ENCODE results near the gene CXCL14.
A peak's percentile ranks its signal among the peaks of the same experiment; 100 is the strongest.

CXCL14 gene

DNA sequence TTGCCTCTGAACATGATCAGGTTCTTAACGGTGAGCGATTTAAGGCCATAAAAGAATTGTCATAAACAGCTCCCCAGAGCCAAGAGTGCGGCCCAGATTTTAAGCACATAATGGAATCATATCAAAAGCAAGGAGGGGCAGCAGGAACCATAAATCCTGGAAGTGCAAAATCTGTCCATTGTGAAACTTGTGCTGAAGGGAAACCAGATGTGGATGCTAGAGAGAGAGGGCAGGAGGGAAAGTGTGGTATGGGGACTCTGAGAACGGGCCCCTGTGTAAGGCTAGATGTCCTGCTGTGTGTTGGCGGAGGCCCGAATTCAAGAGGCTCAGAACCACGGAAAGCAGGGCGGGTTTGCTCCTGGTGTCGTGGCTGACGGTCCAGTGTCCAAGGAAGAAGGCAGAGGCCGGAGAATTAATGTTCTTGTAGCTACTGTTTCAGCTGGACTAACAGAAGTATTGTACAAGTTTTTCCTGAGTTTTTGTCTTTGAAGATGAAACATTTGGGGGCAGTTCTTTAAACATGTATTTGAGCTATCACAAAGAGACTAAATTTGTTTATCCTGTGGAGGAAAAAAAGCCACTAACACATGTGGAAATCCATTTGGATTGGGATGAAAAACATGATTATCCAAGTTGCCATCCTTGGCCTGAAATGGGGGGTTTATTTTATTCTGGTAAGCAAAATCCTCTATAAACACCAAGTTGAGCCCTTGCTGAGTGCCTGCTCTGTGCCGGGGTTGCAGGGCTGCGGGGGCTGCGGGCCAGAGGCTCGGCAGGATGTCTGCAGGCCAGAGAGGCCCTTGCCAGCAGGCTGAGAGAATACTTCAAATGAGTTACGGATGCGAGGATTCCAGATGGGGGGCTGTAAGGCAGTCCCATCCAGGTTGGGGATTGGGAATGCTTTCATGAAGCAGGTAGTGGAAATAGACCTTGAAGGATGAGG lies 9.2 kb upstream of the CXCL14 start:
- WGBS (ENCODE audit: extremely low coverage, insufficient coverage, insufficient read length): no CpG with 5 or more reads among the region's 17 CpGs
- no peak overlapping the region for H4K12ac ChIP-seq (ENCODE audit: low read depth, low read length)
- no peak overlapping the region for H4K8ac ChIP-seq (ENCODE audit: low read depth, low read length)
- no peak overlapping the region for H3K14ac ChIP-seq (ENCODE audit: low read length)
- peaks cover 2% of the 10 kb centered on the region for H3K9me3 ChIP-seq (ENCODE audit: insufficient read depth, low read depth, low read length)
- no peaks in the 10 kb centered on the region for H3K4me1 ChIP-seq (ENCODE audit: control insufficient read depth in 1 of 2, insufficient read depth in 2 of 2, low read length in 2 of 2)
- H3K27me3 ChIP-seq (ENCODE audit: insufficient read depth, low read length): peaks cover 3% of the 10 kb centered on the region
- H3K9ac ChIP-seq (ENCODE audit: low read length): no peak overlapping the region
- H2AK5ac ChIP-seq (ENCODE audit: low read length): no peak overlapping the region
- no peak overlapping the region for H4K91ac ChIP-seq (ENCODE audit: low read depth, low read length)
- DNase-seq: no peak
- no peak overlapping the region for H2BK5ac ChIP-seq (ENCODE audit: low read depth, low read length, poor library complexity)
- peaks cover 0 to 1% of the 10 kb centered on the region in 2 experiments for H3K36me3 ChIP-seq (ENCODE audit: control insufficient read depth in 1 of 2, insufficient read depth in 2 of 2, low read length in 2 of 2)
- H3K18ac ChIP-seq (ENCODE audit: low read length): no peak overlapping the region
- no peaks in the 10 kb centered on the region for H3K79me1 ChIP-seq (ENCODE audit: low read length)
- no peak overlapping the region for H2BK12ac ChIP-seq (ENCODE audit: low read length)
- H2BK120ac ChIP-seq (ENCODE audit: insufficient read depth, low read length, poor library complexity): no peak overlapping the region
- H3K4me3 ChIP-seq (ENCODE audit: low read depth, low read length): no peak overlapping the region
- no peaks in the 10 kb centered on the region for H3K79me2 ChIP-seq (ENCODE audit: control insufficient read depth, insufficient read depth, low read length, poor library complexity)
- no peak overlapping the region for H3K4me2 ChIP-seq (ENCODE audit: low read length)
- no peak overlapping the region for H2AFZ ChIP-seq (ENCODE audit: insufficient read depth, low read length, poor library complexity)
- no peak overlapping the region for H3K27ac ChIP-seq (ENCODE audit: low read depth, low read length)
- H3K23ac ChIP-seq (ENCODE audit: low read length): peak overlapping the region; percentile 25
- no peak overlapping the region for H3K4ac ChIP-seq (ENCODE audit: low read depth, low read length)

DNA sequence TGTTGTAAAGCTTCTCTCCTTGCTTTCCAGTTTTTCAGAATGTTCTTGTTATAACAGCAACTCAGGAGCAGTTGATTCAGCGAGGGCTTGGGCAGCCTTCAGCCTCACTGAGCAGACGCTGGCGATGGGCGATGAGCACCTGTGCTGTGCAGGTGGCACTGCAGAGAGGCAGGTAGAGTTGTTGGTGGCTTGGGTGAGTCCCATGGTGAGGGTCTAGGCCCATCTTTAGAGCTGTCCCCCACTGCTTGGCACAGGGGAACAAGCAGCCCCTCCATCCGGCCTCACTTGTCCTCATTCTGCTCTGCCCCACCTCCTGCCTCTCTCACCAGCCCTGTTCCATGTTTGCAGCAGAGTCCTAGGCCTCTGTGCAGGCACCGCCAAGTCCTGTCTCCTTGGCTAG lies 6.1 kb upstream of the CXCL14 start:
- Histone ChIP-seq H3K27me3 (ENCODE audit: insufficient read depth, low read length) (peaks cover 3% of the 10 kb centered on the region), H3K4me2 (ENCODE audit: low read length) (no peak overlapping the region), H2BK120ac (ENCODE audit: insufficient read depth, low read length, poor library complexity) (no peak overlapping the region), H2BK5ac (ENCODE audit: low read depth, low read length, poor library complexity) (no peak overlapping the region), H4K12ac (ENCODE audit: low read depth, low read length) (no peak overlapping the region), H4K8ac (ENCODE audit: low read depth, low read length) (no peak overlapping the region), H3K4me1 (ENCODE audit: control insufficient read depth in 1 of 2, insufficient read depth in 2 of 2, low read length in 2 of 2) (no peaks in the 10 kb centered on the region), H3K9ac (ENCODE audit: low read length) (no peak overlapping the region), H4K91ac (ENCODE audit: low read depth, low read length) (no peak overlapping the region), H3K27ac (ENCODE audit: low read depth, low read length) (no peak overlapping the region), H3K14ac (ENCODE audit: low read length) (no peak overlapping the region), H3K79me2 (ENCODE audit: control insufficient read depth, insufficient read depth, low read length, poor library complexity) (no peaks in the 10 kb centered on the region), H2BK12ac (ENCODE audit: low read length) (no peak overlapping the region), H3K18ac (ENCODE audit: low read length) (no peak overlapping the region), H3K4ac (ENCODE audit: low read depth, low read length) (no peak overlapping the region), H2AFZ (ENCODE audit: insufficient read depth, low read length, poor library complexity) (no peak overlapping the region), H3K79me1 (ENCODE audit: low read length) (no peaks in the 10 kb centered on the region), H2AK5ac (ENCODE audit: low read length) (no peak overlapping the region), H3K9me3 (ENCODE audit: insufficient read depth, low read depth, low read length) (peaks cover 2% of the 10 kb centered on the region), H3K23ac (ENCODE audit: low read length) (no peak overlapping the region), H3K36me3 (ENCODE audit: control insufficient read depth in 1 of 2, insufficient read depth in 2 of 2, low read length in 2 of 2) (peaks cover 0 to 1% of the 10 kb centered on the region in 2 experiments), H3K4me3 (ENCODE audit: low read depth, low read length) (no peak overlapping the region)
- no peak for DNase-seq
- no CpG with 5 or more reads among the region's 6 CpGs for WGBS (ENCODE audit: extremely low coverage, insufficient coverage, insufficient read length)

DNA sequence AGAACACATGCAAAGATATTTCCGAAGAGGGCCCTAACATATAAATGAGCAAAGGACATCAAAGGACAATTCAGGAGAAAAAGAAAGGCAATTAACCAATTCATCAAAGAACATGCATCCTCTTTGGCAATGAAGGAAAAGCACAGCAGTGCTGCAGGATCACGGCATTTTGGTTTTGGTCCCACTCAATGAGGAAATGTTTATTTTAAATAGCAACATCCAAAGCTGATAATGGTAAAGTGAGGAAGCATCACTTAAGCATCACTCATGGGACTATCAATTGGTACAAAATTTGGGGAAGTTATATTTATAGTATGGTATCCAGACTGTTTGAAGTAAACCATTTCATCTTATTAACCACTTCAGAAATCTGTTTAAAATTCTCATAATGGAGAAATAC lies 5.5 kb upstream of the CXCL14 start:
- Histone ChIP-seq H4K91ac (ENCODE audit: low read depth, low read length) (no peak overlapping the region), H2BK120ac (ENCODE audit: insufficient read depth, low read length, poor library complexity) (no peak overlapping the region), H2BK12ac (ENCODE audit: low read length) (no peak overlapping the region), H3K4me3 (ENCODE audit: low read depth, low read length) (no peak overlapping the region), H3K4ac (ENCODE audit: low read depth, low read length) (no peak overlapping the region), H3K36me3 (ENCODE audit: control insufficient read depth in 1 of 2, insufficient read depth in 2 of 2, low read length in 2 of 2) (peaks cover 0 to 1% of the 10 kb centered on the region in 2 experiments), H2BK5ac (ENCODE audit: low read depth, low read length, poor library complexity) (no peak overlapping the region), H4K12ac (ENCODE audit: low read depth, low read length) (no peak overlapping the region), H3K27me3 (ENCODE audit: insufficient read depth, low read length) (peaks cover 8% of the 10 kb centered on the region), H2AFZ (ENCODE audit: insufficient read depth, low read length, poor library complexity) (no peak overlapping the region), H3K9me3 (ENCODE audit: insufficient read depth, low read depth, low read length) (peaks cover 2% of the 10 kb centered on the region), H2AK5ac (ENCODE audit: low read length) (no peak overlapping the region), H3K4me1 (ENCODE audit: control insufficient read depth in 1 of 2, insufficient read depth in 2 of 2, low read length in 2 of 2) (no peaks in the 10 kb centered on the region), H3K9ac (ENCODE audit: low read length) (no peak overlapping the region), H3K4me2 (ENCODE audit: low read length) (no peak overlapping the region), H3K14ac (ENCODE audit: low read length) (no peak overlapping the region), H3K79me1 (ENCODE audit: low read length) (no peaks in the 10 kb centered on the region), H4K8ac (ENCODE audit: low read depth, low read length) (no peak overlapping the region), H3K23ac (ENCODE audit: low read length) (no peak overlapping the region), H3K79me2 (ENCODE audit: control insufficient read depth, insufficient read depth, low read length, poor library complexity) (no peaks in the 10 kb centered on the region), H3K18ac (ENCODE audit: low read length) (no peak overlapping the region), H3K27ac (ENCODE audit: low read depth, low read length) (no peak overlapping the region)
- WGBS (ENCODE audit: extremely low coverage, insufficient coverage, insufficient read length): no CpG with 5 or more reads among the region's 2 CpGs
- no peak for DNase-seq

DNA sequence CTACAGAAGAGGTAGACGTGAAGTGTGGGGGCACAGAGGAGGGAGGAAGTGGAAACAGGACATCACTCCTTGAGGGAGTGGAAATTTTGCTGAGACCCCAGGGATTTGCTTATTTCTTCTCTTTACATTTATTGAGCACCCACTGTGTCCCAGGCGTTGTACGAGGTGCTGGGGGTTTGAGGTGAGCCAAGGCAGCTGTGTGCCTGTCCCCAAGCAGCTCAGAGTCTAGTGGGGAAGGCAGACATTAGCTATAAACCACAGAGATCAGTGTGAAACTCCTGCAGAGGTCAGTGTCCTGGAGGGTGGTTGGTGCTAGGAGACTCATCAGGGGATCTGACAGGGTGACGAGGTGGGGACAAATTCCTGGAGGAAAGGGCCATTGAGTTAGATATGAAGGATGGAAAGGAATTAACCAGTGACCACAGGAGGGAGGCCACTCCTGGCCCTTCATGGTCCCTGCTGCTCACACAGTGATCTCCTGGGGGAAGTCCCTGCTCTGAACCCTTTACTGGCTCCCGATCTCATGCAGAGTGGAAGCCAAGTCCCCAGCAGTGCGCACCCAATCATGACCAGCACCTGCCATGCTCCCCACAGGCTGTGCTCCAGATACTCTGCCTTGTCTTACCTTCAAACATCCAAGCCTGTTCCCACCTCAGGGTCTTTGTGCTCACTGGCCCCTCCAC lies 3.4 kb upstream of the CXCL14 start:
- H3K27me3 ChIP-seq (ENCODE audit: insufficient read depth, low read length): peaks cover 26% of the 10 kb centered on the region
- H2AK5ac ChIP-seq (ENCODE audit: low read length): no peak overlapping the region
- peaks cover 3 to 10% of the 10 kb centered on the region in 2 experiments for H3K4me1 ChIP-seq (ENCODE audit: control insufficient read depth in 1 of 2, insufficient read depth in 2 of 2, low read length in 2 of 2)
- no peaks in the 10 kb centered on the region for H3K79me2 ChIP-seq (ENCODE audit: control insufficient read depth, insufficient read depth, low read length, poor library complexity)
- H4K91ac ChIP-seq (ENCODE audit: low read depth, low read length): no peak overlapping the region
- H2BK120ac ChIP-seq (ENCODE audit: insufficient read depth, low read length, poor library complexity): no peak overlapping the region
- no peak overlapping the region for H4K8ac ChIP-seq (ENCODE audit: low read depth, low read length)
- H3K9ac ChIP-seq (ENCODE audit: low read length): no peak overlapping the region
- H3K18ac ChIP-seq (ENCODE audit: low read length): no peak overlapping the region
- H2BK12ac ChIP-seq (ENCODE audit: low read length): no peak overlapping the region
- DNase-seq: no peak
- peaks cover 0 to 1% of the 10 kb centered on the region in 2 experiments for H3K36me3 ChIP-seq (ENCODE audit: control insufficient read depth in 1 of 2, insufficient read depth in 2 of 2, low read length in 2 of 2)
- H2BK5ac ChIP-seq (ENCODE audit: low read depth, low read length, poor library complexity): no peak overlapping the region
- no CpG with 5 or more reads among the region's 6 CpGs for WGBS (ENCODE audit: extremely low coverage, insufficient coverage, insufficient read length)
- H3K23ac ChIP-seq (ENCODE audit: low read length): no peak overlapping the region
- no peak overlapping the region for H3K4me2 ChIP-seq (ENCODE audit: low read length)
- no peak overlapping the region for H4K12ac ChIP-seq (ENCODE audit: low read depth, low read length)
- H3K27ac ChIP-seq (ENCODE audit: low read depth, low read length): no peak overlapping the region
- H2AFZ ChIP-seq (ENCODE audit: insufficient read depth, low read length, poor library complexity): no peak overlapping the region
- H3K79me1 ChIP-seq (ENCODE audit: low read length): no peaks in the 10 kb centered on the region
- peaks cover 6% of the 10 kb centered on the region for H3K9me3 ChIP-seq (ENCODE audit: insufficient read depth, low read depth, low read length)
- peak overlapping the region; percentile 5 for H3K4me3 ChIP-seq (ENCODE audit: low read depth, low read length)
- no peak overlapping the region for H3K14ac ChIP-seq (ENCODE audit: low read length)
- no peak overlapping the region for H3K4ac ChIP-seq (ENCODE audit: low read depth, low read length)
